NCI-H187 (cell line): ENCODE results near the gene SND1.

Experiments
- DNase-seq, 2 experiments: peaks; one replicate each; lab custom pipeline; 2025; lab: John Stamatoyannopoulos, UW

SND1 gene

GRCh38 chr7:127996253-127997071, 344.5 kb downstream of the SND1 start:
- no peak for DNase-seq

- DNase-seq = no peak
Observed at GRCh38 chr7:127997226-127997922, 345.4 kb downstream of the SND1 start.

GRCh38 chr7:127998671-127999070, 346.7 kb downstream of the SND1 start:
- no peak for DNase-seq

- no peak for DNase-seq
Observed at GRCh38 chr7:128000048-128000447, 348.1 kb downstream of the SND1 start.

GRCh38 chr7:128000854-128001265, 348.9 kb downstream of the SND1 start:
- DNase-seq = no peak

- DNase-seq = no peak
Observed at GRCh38 chr7:128003167-128003566, 351.2 kb downstream of the SND1 start.

GRCh38 chr7:128003787-128004186, 351.8 kb downstream of the SND1 start:
- no peak for DNase-seq

GRCh38 chr7:128004623-128005022, 352.6 kb downstream of the SND1 start:
- no peak for DNase-seq

GRCh38 chr7:128005117-128005516, 353.1 kb downstream of the SND1 start:
- peak; percentile 48 to 77 for DNase-seq

GRCh38 chr7:128005759-128006159, 353.8 kb downstream of the SND1 start:
- DNase-seq = no peak

- DNase-seq = no peak
Observed at GRCh38 chr7:128006550-128007302, 354.7 kb downstream of the SND1 start.

GRCh38 chr7:128007303-128007680, 355.3 kb downstream of the SND1 start:
- DNase-seq = no peak

GRCh38 chr7:128008141-128008540, 356.1 kb downstream of the SND1 start:
- DNase-seq = no peak

- no peak for DNase-seq
Observed at GRCh38 chr7:128008744-128009143, 356.8 kb downstream of the SND1 start.

- DNase-seq = no peak
Observed at GRCh38 chr7:128010391-128011127, 358.6 kb downstream of the SND1 start.

- no peak for DNase-seq
Observed at GRCh38 chr7:128011131-128011661, 359.2 kb downstream of the SND1 start.

GRCh38 chr7:128014811-128015210, 362.8 kb downstream of the SND1 start:
- DNase-seq = no peak

GRCh38 chr7:128017460-128017859, 365.5 kb downstream of the SND1 start:
- no peak for DNase-seq

GRCh38 chr7:128017862-128018845, 366.2 kb downstream of the SND1 start:
- no peak for DNase-seq

GRCh38 chr7:128019288-128019687, 367.3 kb downstream of the SND1 start:
- DNase-seq = no peak

- no peak for DNase-seq
Observed at GRCh38 chr7:128020159-128020558, 368.2 kb downstream of the SND1 start.
